NCI-H82 (cell line): ENCODE results near the gene SPTLC2.
"Not testable (repeated sequence)": the region's sequence is repeated elsewhere in the genome, so short reads cannot be mapped to it uniquely, and the experiment has no call there.

Experiments used
- DNase-seq: peaks from one replicate; lab custom pipeline; 2025; lab: John Stamatoyannopoulos, UW

SPTLC2 gene

GRCh38 chr14:77547512-77548180 is 68.8 kb downstream of the SPTLC2 start:
- DNase-seq = no peak

- DNase-seq = not testable (repeated sequence)
Measured at GRCh38 chr14:77545171-77545570, 71.3 kb downstream of the SPTLC2 start.

- DNase-seq = peak; percentile 84
Measured at GRCh38 chr14:77544571-77544970, 71.9 kb downstream of the SPTLC2 start.

GRCh38 chr14:77543637-77544334 is 72.7 kb downstream of the SPTLC2 start:
- no peak for DNase-seq

GRCh38 chr14:77543240-77543551 is 73.2 kb downstream of the SPTLC2 start:
- DNase-seq = peak; percentile 0

- peak; percentile 58 for DNase-seq
Measured at GRCh38 chr14:77542421-77543239, 73.8 kb downstream of the SPTLC2 start.

- no peak for DNase-seq
Measured at GRCh38 chr14:77541905-77542304, 74.5 kb downstream of the SPTLC2 start.

- not testable (repeated sequence) for DNase-seq
Measured at GRCh38 chr14:77536951-77537350, 79.5 kb downstream of the SPTLC2 start.

GRCh38 chr14:77531071-77531470 is 85.4 kb downstream of the SPTLC2 start:
- DNase-seq = no peak

GRCh38 chr14:77529963-77530362 is 86.5 kb downstream of the SPTLC2 start:
- no peak for DNase-seq

- DNase-seq = no peak
Measured at GRCh38 chr14:77529213-77529612, 87.2 kb downstream of the SPTLC2 start.

- DNase-seq = not testable (repeated sequence)
Measured at GRCh38 chr14:77528701-77529100, 87.7 kb downstream of the SPTLC2 start.

GRCh38 chr14:77526266-77526665 is 90.2 kb downstream of the SPTLC2 start:
- no peak for DNase-seq

GRCh38 chr14:77524536-77524935 is 91.9 kb downstream of the SPTLC2 start:
- no peak for DNase-seq

GRCh38 chr14:77523109-77523508 is 93.3 kb downstream of the SPTLC2 start:
- DNase-seq = no peak

- no peak for DNase-seq
Measured at GRCh38 chr14:77520555-77520954, 95.9 kb downstream of the SPTLC2 start.

GRCh38 chr14:77516126-77516525 is 100.3 kb downstream of the SPTLC2 start:
- no peak for DNase-seq

- DNase-seq = no peak
Measured at GRCh38 chr14:77511486-77512162, 104.8 kb downstream of the SPTLC2 start.

GRCh38 chr14:77509366-77509765 is 107.1 kb downstream of the SPTLC2 start:
- DNase-seq = no peak

- no peak for DNase-seq
Measured at GRCh38 chr14:77508876-77509275, 107.6 kb downstream of the SPTLC2 start.

- no peak for DNase-seq
Measured at GRCh38 chr14:77508249-77508648, 108.2 kb downstream of the SPTLC2 start.

- no peak for DNase-seq
Measured at GRCh38 chr14:77507762-77508161, 108.7 kb downstream of the SPTLC2 start.
